ENCODE measurements around the gene CYTIP.

Gene CYTIP

GRCh38 chr2:157427003-157427921 lies 16.6 kb downstream of the CYTIP start:
- DNase-seq (ENCODE audit: low read depth): no peak
- no peak overlapping the region for H3K4me3 ChIP-seq (ENCODE audit: low read length)
- TF ChIP-seq CTCF (conservative IDR thresholded peaks at IDR 0.05; ENCODE audit: low read depth, low read length): no peak

- TF ChIP-seq CTCF (conservative IDR thresholded peaks at IDR 0.05; ENCODE audit: low read depth, low read length): no peak
- no peak overlapping the region for H3K4me3 ChIP-seq (ENCODE audit: low read length)
- DNase-seq (ENCODE audit: low read depth): no peak
These were observed 17.4 kb downstream of the CYTIP start for GRCh38 chr2:157426477-157426994.

GRCh38 chr2:157424374-157424773 lies 19.5 kb downstream of the CYTIP start:
- no peak for DNase-seq (ENCODE audit: low read depth)
- no peak for TF ChIP-seq CTCF (conservative IDR thresholded peaks at IDR 0.05; ENCODE audit: low read depth, low read length)
- no peak overlapping the region for H3K4me3 ChIP-seq (ENCODE audit: low read length)

- DNase-seq (ENCODE audit: low read depth): no peak
- TF ChIP-seq CTCF (conservative IDR thresholded peaks at IDR 0.05; ENCODE audit: low read depth, low read length): no peak
These were observed 21.9 kb downstream of the CYTIP start for GRCh38 chr2:157421964-157422363.

GRCh38 chr2:157421331-157421944 lies 22.5 kb downstream of the CYTIP start:
- no peak for DNase-seq (ENCODE audit: low read depth)
- H3K4me3 ChIP-seq (ENCODE audit: low read length): no peak overlapping the region
- no peak for TF ChIP-seq CTCF (conservative IDR thresholded peaks at IDR 0.05; ENCODE audit: low read depth, low read length)

More at GRCh38 chr2:157421964-157422363, 21.9 kb downstream of the CYTIP start:
- no peak overlapping the region for H3K4me3 ChIP-seq (ENCODE audit: low read length)

GRCh38 chr2:157420771-157421323 lies 23.0 kb downstream of the CYTIP start:
- DNase-seq (ENCODE audit: low read depth): no peak
- TF ChIP-seq CTCF (conservative IDR thresholded peaks at IDR 0.05; ENCODE audit: low read depth, low read length): no peak
- no peak overlapping the region for H3K4me3 ChIP-seq (ENCODE audit: low read length)
